Esophagus mucosa (tissue), 1 donor: ENCODE data around the gene UBAP1. TPM values are rescaled to one million over a fixed set of nuclear protein-coding genes. Genes with fewer than 3 reads are reported as not detected.
A peak's percentile ranks its signal among the peaks of the same experiment; 100 is the strongest.
"Not testable (repeated sequence)": the region's sequence is repeated elsewhere in the genome, so short reads cannot be mapped to it uniquely, and the experiment has no call there.

ENCODE experiments used
- ATAC-seq: fragments of 200-7000 bp; cut with Tn5 transposase; one replicate; pipeline ENCODE4 v1.9.1; 2020
- total RNA-seq: library from RNA; stranded (reverse); gene quantifications from one replicate; pipeline ENCODE4 v1.2.4, GENCODE V29; 2023
- donor health status: DM: yes; HTN: yes; CAD: no.

UBAP1 gene
- total RNA-seq, 1 donor from 2014 or later = 63.9 TPM

DNA sequence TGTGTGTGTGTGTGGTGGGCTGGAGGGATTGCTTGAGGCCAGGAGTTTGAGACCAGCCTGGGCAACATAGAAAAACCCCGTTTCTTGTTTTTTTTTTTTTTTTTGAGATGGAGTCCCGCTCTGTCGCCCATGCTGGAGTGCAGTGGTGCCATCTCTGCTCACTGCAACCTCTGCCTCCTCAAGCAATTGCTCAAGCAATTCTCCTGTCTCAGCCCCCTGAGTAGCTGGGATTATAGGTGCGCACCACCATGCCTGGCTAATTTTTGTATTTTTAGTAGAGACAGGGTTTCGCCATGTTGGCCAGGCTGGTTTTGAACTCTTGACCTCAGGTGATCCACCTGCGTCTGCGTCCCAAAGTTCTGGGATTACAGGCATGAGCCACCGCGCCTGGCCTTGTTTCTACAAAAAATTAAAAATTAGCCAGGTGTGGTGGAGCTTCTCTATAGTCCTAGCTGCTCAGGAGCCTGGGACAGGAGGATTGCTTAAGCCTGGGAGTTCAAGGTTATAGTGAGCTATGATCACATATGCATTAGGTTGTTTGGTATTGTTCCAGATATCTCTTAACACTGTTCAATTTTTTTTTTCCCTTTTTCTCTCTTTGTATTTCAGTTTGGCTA lies 47.4 kb downstream of the UBAP1 start:
- ATAC-seq = not testable (repeated sequence)

DNA sequence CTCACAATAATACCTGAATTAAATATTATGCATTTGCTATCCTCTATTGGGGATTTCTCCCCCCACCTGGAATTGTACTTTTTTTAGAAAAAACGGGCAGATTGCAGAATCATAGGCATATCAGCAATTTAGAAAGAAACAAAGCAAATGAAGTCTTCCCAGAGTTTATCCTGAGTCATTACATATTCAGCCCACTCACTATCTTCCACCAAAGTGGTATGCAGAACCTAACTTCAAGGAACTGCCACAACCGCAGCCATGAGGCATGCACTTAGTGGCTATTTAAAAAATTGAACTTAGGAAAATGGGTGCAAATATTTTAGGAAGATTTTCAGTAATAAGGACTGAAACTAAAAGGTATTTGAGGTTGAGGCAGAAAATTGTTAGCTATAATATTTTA lies 48.6 kb downstream of the UBAP1 start:
- ATAC-seq = no peak

DNA sequence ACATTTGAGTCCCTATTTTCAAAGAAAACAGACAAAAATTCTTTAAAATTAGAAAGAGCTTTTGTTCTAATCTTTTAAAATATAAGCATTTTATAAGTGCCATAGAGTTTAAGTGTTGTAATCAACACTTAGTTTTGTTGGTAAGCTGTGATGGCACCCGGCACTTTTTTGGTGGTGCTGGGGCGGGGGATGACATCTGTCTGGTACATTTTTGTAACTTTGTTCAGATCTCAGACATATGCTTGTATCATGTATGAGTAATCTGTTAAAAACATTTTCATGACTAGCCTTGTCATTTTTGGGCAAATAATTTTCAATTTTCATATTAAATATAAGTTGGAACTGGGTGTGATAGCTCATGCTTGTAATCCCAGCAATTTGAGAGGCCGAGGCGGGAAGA lies 51.7 kb downstream of the UBAP1 start:
- no peak for ATAC-seq

GRCh38 chr9:34232201-34232600 lies 53.4 kb downstream of the UBAP1 start:
- ATAC-seq = no peak

DNA sequence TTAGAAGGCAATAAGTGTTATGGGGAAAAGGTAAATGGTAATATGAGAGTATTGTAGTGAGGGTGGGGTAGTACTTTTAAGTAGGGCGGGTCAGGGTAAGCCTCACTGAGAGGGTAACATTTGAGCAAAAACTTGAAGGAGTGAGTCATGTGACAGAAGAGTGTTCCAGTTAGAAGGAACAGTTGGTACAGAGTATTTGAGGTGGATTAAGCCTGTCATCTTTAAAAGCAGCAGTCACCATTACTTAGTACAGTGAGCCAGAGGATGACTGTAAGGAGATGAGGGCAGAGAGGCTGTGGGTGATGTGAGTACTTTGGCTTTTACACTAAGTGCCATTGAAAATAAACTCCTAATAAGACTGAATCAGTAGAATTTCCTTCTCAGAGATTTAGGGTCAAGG lies 54.8 kb downstream of the UBAP1 start:
- peak; percentile 93 for ATAC-seq

DNA sequence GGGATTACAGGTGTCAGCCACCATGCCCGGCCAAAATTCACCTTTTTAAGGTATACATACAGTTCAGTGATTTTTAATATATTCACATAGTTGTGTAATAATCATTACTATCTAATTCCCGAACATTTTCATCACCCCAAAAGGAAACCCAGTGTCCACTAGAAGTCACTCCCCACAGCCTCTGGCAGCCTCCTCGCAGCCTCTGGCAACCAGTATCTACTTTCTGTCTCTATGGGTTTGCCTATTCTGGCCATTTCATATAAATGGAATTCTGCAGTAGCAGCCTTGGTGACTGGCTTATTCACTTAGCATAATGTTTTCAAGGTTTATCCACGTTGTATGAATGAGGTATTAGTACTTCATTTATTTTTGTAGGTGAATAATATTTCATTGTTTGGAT lies 59.0 kb downstream of the UBAP1 start:
- no peak for ATAC-seq

DNA sequence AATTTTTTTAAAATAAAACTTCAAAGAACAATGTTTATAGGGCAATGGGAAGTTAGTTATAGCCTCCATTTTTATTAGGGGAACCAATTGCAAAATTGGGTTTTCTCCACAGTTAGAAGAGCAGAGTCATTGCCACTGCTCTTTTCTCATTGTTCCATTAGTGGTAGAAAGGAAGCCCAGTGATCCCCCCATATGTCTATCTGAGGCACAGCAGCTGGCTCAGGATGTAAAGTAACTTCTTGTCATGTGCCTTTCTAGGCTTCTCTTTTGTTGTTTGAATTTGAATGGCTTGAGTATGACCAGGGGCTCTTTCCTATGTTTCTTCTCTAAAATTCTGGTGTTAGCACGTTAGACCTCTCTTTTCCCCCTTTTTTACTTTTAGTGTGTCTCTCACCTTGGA lies 61.2 kb downstream of the UBAP1 start:
- ATAC-seq = no peak

DNA sequence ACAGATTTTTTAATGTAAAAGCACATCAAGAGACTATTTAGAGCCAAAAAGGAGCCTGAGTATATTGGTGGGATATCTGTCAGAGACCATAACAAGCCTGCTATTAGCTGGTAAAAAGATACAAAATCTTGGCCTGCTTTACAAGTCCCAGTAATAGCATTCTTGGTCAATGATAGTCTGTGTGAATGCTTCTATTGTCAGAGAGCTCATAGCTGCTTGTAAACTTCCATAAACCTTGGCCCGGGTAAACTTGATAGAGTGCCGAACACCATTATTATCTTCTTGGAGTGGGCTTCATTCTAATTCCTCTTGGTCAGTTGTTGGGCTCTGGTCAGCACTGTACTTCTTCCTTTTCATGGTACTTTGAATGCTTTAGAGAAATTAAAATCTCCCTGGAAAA lies 64.0 kb downstream of the UBAP1 start:
- no peak for ATAC-seq

DNA sequence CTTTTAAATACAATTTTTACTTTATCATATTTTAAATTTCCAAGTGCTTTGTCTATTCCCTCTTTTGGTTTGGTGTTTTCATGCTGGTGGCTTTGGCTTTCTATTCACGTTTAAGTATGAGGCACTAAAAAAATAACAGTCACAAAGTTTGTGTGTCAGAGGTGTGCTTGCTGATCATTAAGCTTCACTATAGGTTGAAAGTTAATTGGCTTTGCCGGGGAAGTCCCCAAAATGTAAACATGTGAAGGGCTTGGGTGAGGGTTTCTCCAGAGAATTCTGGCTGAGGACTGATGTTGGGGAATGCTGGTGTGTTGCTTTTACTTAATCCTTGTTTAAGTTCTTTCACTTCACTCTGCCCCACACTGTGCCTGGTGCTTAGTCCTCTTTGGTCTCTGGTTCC lies 66.4 kb downstream of the UBAP1 start:
- not testable (repeated sequence) for ATAC-seq

GRCh38 chr9:34246453-34246852 lies 67.6 kb downstream of the UBAP1 start:
- no peak for ATAC-seq

DNA sequence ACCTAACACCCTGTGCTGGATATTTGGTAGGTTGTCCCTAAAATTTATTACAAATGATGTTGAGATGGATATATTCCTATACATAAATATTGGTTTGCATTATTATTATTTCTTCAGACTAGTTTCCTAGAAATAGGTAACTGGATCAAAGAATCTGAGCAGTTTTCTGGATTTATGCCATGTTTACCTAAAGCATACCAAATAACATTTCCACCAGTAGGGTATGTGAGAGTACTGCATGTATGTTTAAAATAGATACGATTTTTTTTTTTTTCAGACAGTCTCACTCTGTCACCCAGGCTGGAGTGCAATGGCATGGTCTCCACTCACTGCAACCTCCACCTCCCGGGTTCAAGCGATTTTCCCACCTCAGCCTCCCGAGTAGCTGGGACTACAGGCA lies 68.9 kb downstream of the UBAP1 start:
- ATAC-seq = not testable (repeated sequence)

DNA sequence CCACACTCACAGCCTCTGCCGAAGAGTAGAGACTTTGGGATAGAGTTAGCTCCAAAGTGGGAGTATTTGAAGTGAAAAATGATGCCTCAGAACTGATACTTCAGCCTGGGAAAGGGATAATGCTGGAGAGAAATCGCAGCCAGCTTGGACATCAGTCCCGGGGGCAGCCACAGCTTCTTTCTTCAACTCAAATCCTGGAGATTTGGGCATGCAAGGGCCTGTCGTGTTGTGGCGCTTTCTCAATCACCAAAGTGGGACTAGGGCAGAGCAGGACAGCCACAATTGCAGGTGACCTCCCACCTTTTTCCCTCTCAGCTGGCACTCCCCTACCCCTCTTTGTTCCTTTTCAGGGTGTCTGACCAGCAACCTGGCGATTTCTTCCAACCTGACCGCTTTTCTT lies 70.4 kb downstream of the UBAP1 start:
- no peak for ATAC-seq

DNA sequence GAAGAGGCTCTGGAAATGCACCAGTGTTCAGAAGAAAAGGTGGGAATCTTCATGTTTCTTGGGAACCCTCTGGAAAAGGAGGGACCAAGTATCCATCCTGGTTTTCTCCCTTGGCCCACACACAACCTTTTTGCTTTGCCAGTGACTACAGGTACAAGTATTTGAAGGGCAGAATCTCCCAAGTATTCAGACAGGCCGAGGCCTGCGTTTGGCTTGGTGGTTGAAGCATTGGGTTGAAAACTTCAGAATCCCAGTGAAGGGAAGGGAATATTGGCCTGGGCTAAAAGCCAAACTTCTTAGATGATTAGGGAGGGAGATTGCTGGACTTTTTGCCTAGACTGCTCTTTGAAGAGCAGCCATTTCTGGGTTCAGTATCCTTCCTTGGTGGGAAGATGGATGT lies 71.9 kb downstream of the UBAP1 start:
- ATAC-seq = no peak

GRCh38 chr9:34252016-34252415 lies 73.2 kb downstream of the UBAP1 start:
- ATAC-seq = no peak

DNA sequence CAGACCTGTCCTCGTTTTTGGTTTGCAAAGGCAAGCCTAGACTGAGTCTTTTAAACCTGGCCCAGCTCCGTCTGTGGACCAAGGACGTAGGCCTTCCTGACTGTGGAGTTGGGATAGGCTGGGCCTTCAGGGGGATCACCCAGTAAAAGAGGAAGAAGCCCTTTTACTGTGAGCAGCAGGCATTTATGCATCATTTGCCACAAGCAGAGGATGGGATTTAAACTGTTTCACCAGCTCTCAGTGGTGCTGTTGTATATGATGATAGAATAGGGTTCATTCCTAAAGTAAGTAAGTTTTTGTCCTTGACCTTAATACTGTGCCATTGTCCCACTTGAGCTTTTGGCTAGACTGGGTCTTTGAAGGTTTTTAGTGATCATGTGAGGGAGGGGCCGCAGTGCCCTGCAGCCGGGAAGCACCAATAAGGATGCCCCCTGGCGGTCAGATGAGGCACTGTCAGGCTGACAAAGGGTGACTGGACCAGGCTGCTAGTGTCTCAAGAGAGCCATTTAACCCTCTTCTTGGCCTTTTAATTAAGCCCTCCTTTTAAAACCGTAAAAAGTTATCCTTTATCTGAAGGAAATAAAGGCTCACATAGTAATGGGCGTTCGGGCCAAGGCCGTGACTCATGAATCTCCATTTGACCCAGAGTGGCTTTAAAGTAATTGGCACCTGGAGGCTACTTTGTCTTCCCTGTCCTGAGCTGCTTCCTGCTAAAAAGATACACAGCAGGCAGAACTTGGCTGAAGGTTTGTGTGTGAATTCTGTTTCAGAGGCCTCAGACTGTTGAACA lies 74.0 kb downstream of the UBAP1 start:
- peak; percentile 8 for ATAC-seq

GRCh38 chr9:34253460-34253837 lies 74.6 kb downstream of the UBAP1 start:
- peak; percentile 7 for ATAC-seq

DNA sequence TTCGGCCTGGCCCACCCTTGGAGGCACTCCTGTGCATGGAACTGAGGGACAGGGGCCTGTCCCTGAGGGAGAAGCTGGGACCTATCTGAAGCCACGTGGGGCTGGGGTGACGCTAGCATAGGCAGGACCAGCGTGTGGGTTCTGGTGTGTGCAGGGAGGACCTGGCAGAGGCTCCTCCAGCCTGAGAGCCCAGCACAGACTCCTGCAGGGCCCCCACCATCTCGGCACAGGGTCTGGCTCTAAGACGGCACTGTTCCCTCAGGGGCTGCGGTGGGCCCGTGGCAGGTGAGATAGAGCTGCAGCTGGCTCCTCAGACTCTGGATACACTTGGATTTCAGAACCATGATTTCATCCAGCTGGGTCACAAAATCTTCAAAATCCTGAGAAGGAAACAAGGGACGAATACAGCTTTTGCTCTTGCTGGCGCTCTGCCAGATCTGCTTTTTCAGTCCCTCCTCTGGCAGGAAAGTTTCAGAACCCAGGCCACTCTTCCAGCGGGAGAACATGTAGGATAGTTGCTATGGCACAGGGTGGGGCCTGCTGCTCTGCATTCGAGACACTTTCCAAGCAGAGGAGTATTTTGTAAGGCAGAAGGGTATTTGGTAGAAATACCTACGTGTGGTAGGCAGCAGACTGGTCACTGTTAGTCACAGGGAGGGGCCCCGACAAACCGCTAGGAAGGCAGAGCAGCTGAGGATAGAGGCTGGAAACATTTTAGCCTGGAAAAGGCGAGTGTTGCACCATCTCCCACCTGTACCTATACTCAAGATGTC lies 75.5 kb downstream of the UBAP1 start:
- peak; percentile 79 for ATAC-seq

GRCh38 chr9:34254966-34255825 lies 76.4 kb downstream of the UBAP1 start:
- ATAC-seq = no peak

- peak; percentile 3 for ATAC-seq
Measured at GRCh38 chr9:34256104-34256503, 77.3 kb downstream of the UBAP1 start.

DNA sequence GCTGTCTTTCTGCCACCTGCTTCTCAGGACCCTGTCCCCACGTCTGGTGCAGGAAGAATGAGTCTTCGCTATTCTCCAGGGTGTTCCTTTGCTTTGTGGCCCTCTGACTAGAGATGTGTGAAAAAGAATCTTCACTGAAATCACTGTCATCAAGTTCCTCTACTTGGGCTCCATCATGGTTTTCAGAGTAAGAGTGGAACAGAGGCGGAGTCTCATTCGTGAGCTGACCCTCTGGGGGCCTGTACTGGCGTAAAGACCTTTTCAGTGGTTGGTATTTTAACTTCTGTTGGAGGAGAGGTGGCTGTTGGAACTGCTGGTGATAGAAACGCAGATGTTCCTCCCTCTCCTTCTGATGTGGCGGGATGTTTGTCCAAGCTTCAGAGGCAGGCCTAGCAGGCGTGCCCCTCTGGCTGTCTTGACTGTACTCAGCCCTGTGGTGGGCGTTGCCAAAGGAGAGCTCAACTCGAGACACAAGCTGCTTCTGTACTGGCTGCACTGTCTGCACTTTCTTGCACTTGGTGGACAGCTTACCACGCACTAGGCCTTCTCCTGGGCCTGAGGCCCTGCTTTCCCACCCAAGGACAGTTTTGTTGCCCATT lies 78.2 kb downstream of the UBAP1 start:
- ATAC-seq = no peak

- no peak for ATAC-seq
Measured at GRCh38 chr9:34259315-34259714, 80.5 kb downstream of the UBAP1 start.

- peak; percentile 85 for ATAC-seq
Measured at GRCh38 chr9:34262971-34263370, 84.1 kb downstream of the UBAP1 start.
